ENCODE results near the gene KCNK13. TPM values are rescaled to one million over a fixed set of nuclear protein-coding genes. Genes with fewer than 3 reads are reported as not detected.

KCNK13 gene
- total and polyA plus RNA-seq, 8 donors, result 0.08 to 0.97 (median 0.13) TPM; not detected in 2

DNA sequence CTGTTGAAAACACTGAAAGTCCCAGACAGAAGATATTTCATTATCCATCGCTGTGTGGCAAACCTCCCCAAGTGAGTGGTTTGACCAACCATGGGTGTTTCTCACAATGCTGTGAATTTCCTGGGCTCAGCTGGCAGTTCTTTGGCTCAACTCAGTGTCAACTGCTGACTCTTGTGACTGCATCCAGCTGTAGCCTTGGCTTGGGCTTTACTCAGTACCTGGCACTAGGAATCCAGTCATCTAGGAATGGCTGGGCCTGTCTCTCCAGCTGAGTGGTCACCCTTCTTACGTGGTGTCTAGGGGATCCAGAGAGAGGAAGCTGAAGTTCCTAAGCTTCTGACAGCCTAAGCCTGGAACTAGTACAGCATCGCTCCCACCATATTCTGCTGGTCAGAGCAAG is 113.8 kb downstream of the KCNK13 start:
- Histone ChIP-seq H3K9me3 (no peaks in the 10 kb centered on the region), H3K4me1 (no peaks in the 10 kb centered on the region), H3K36me3 (no peaks in the 10 kb centered on the region), H3K27me3 (no peaks in the 10 kb centered on the region), H3K27ac (no peak overlapping the region), H3K4me3 (no peak overlapping the region)
- ATAC-seq (peak in 3 of 4 donors; percentile 60 to 81 (median 79)), FAIRE-seq (no peak), DNase-seq (peak in 3 of 6 donors; percentile 45 to 59 (median 53))
- TF ChIP-seq, protein P1, sequence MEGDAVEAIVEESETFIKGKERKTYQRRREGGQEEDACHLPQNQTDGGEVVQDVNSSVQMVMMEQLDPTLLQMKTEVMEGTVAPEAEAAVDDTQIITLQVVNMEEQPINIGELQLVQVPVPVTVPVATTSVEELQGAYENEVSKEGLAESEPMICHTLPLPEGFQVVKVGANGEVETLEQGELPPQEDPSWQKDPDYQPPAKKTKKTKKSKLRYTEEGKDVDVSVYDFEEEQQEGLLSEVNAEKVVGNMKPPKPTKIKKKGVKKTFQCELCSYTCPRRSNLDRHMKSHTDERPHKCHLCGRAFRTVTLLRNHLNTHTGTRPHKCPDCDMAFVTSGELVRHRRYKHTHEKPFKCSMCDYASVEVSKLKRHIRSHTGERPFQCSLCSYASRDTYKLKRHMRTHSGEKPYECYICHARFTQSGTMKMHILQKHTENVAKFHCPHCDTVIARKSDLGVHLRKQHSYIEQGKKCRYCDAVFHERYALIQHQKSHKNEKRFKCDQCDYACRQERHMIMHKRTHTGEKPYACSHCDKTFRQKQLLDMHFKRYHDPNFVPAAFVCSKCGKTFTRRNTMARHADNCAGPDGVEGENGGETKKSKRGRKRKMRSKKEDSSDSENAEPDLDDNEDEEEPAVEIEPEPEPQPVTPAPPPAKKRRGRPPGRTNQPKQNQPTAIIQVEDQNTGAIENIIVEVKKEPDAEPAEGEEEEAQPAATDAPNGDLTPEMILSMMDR (IDR thresholded peaks at IDR 0.05), result no peak
- intact Hi-C loops (cut with DNase I), result no loop called here
- 77 to 78% methylated on average over 3 of the region's 3 CpGs for WGBS, 2 donors

DNA sequence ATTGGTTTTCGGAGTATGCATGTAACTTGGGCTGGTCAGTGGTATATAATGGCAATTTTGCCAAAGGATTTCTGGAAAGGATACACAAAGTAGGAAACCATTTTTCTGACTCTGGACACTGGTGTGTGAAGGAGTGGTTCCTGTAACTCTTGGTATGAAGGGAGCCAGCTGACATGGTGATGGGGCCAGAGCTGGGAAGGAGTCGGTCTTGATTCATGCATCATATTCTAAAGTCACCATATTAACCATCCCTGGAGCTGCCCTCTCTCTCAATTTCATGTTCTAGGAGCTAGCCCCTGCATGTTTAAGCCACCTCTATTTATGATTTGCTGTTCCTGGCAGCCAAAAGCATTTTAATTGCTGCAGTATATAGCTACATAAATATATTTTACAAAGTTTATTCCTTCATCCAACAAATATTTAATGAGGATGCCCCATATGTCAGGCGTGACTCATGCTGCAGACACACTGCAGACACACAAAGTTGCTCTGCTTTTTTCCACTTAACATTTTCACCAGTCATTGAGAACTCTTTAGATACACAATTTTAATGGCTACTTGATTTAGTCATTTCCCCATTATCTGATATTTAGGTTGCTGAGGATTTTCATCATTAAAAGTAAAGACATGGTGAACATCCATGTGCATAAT is 115.9 kb downstream of the KCNK13 start:
- intact Hi-C loops (cut with DNase I), result no loop called here
- H3K9me3 ChIP-seq, result no peaks in the 10 kb centered on the region
- DNase-seq, result no peak
- H3K4me3 ChIP-seq, result no peak overlapping the region
- no peaks in the 10 kb centered on the region for H3K4me1 ChIP-seq
- WGBS, 2 donors, result 72 to 87% methylated on average over 3 of the region's 3 CpGs
- no peak overlapping the region for H3K27ac ChIP-seq
- ATAC-seq, result no peak
- no peaks in the 10 kb centered on the region for H3K27me3 ChIP-seq
- FAIRE-seq, result no peak
- no peaks in the 10 kb centered on the region for H3K36me3 ChIP-seq
- TF ChIP-seq, protein P1 (IDR thresholded peaks at IDR 0.05), result no peak

DNA sequence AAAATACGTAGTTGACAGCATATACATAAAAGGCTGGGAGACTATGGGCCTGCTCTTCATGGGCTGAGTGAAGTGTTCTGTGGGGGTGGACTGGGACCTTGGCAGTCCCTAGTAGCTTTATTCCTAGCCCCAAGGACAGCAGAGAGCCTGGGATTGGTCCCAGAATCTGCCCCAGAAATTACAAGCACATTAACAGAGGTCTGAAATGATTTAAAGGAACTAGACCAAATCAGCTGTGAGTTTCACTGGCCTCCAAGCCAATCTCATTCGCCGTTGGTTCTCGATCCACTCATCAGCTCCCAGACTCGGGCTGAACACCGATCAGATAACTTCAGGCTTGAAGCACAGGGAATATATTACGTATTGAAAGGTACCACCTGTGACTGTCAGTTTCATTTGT is 117.6 kb downstream of the KCNK13 start:
- DNase-seq, result no peak
- Histone ChIP-seq H3K9me3 (no peaks in the 10 kb centered on the region), H3K27me3 (no peaks in the 10 kb centered on the region), H3K4me1 (no peaks in the 10 kb centered on the region), H3K27ac (no peak overlapping the region), H3K4me3 (no peak overlapping the region), H3K36me3 (no peaks in the 10 kb centered on the region)
- 71 to 73% methylated on average over 7 of the region's 7 CpGs for WGBS, 2 donors
- intact Hi-C loops (cut with DNase I), result no loop called here
- ATAC-seq, result no peak
- TF ChIP-seq, protein P1 (IDR thresholded peaks at IDR 0.05), result no peak
- FAIRE-seq, result no peak

DNA sequence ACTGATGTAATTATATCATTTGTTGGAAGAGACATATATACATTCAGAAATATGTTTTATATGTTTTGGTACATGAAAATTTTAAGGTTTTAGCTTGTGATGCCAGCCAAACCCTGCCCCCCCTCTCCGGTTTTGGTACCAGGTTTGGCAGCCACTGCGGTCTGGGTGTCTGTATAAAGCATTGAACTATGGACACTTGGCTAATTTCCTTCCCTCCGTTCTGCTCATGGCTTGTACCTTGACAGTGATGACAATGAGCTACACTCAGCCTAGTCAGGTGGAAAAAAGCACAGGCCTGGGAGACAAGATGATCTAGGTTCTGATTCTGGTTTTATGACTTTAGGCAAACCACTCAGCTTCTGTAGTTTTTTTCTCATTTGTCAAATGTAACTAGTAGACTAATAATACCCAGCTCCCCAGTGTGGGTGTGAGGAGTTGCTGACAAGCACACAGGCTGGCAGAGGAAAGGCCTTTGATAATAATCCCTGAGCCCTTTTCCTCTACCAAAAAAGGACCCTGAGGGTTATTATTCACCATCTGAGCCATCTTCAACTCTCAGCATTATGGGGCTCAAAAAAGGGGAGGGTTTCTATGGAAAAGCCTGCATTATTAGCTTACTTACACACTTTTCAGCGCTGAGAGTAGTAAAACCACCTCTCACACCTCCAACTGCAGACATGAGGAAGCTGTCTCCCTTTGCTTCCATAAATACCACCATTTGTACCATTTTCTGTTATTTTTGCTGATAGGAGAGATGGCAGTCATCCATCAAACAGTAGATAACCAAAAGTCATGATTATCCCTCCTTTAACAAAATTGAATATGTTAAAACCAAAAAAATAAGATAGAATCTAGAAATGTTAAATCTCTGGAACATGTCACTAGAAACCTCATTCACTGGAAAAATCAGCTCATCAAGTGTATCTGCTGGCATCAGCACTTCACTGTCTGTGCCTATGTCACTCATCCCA is 118.3 kb downstream of the KCNK13 start:
- ATAC-seq (peak in 1 of 4 donors; percentile 19), DNase-seq (no peak), FAIRE-seq (no peak)
- Histone ChIP-seq H3K36me3 (no peaks in the 10 kb centered on the region), H3K4me1 (no peaks in the 10 kb centered on the region), H3K27ac (no peak overlapping the region), H3K27me3 (no peaks in the 10 kb centered on the region), H3K9me3 (no peaks in the 10 kb centered on the region), H3K4me3 (no peak overlapping the region)
- TF ChIP-seq, protein P1 (IDR thresholded peaks at IDR 0.05), result no peak
- WGBS, 2 donors, result 79 to 82% methylated on average over 4 of the region's 4 CpGs
- intact Hi-C loops (cut with DNase I), result no loop called here

All from pancreas (tissue), 10 donors.